MM.1S (cell line): Measurements from ENCODE around the gene LDLR.

Experiments
- DNase-seq: peaks from one replicate; pipeline ENCODE4 v3.0.0-alpha.2; 2015
- H2AFZ ChIP-seq: fragments of 300-600 bp; sonication (generic); 2 replicates; pipeline ENCODE4 v1.6.0; 2016; ENCODE audit warnings: antibody characterized with exemption, low read length
- H3F3A ChIP-seq: fragments of 300-600 bp; sonication (generic); 2 replicates; pipeline ENCODE4 v1.6.1; 2016; ENCODE audit warnings: mild to moderate bottlenecking, antibody characterized with exemption, low read length, moderate library complexity, mixed read lengths; ENCODE audit not compliant: insufficient read depth
- H3K27ac ChIP-seq: fragments of 300-600 bp; sonication (generic); 2 replicates; pipeline ENCODE4 v1.5.1; 2016; ENCODE audit warnings: mild to moderate bottlenecking, low read length
- H3K27me3 ChIP-seq: fragments of 300-600 bp; sonication (generic); replicated peaks from 2 replicates; pipeline ENCODE4 v1.6.0; 2016; ENCODE audit warnings: low read length; ENCODE audit not compliant: insufficient read depth
- H3K36me3 ChIP-seq: fragments of 300-600 bp; sonication (generic); replicated peaks from 2 replicates; pipeline ENCODE4 v1.6.1; 2016; ENCODE audit warnings: mild to moderate bottlenecking, low read length, mixed read lengths; ENCODE audit not compliant: insufficient read depth
- H3K4me1 ChIP-seq: fragments of 300-600 bp; sonication (generic); 2 replicates; pipeline ENCODE4 v1.6.1; 2016; ENCODE audit warnings: low read length, mixed read lengths
- H3K4me2 ChIP-seq: fragments of 300-600 bp; sonication (generic); 2 replicates; pipeline ENCODE4 v1.6.0; 2016; ENCODE audit warnings: low read depth, low read length
- H3K4me3 ChIP-seq: fragments of 300-600 bp; sonication (generic); 2 replicates; pipeline ENCODE4 v1.5.1; 2016; ENCODE audit warnings: low read length, mixed read lengths
- H3K79me2 ChIP-seq: fragments of 300-600 bp; sonication (generic); 2 replicates; pipeline ENCODE4 v1.6.1; 2016; ENCODE audit warnings: mixed run types, low read length, mixed read lengths
- H3K9ac ChIP-seq: fragments of 300-600 bp; sonication (generic); 2 replicates; pipeline ENCODE4 v1.6.1; 2016; ENCODE audit warnings: low read length, mixed read lengths
- H3K9me2 ChIP-seq: fragments of 300-600 bp; sonication (generic); replicated peaks from 2 replicates; pipeline ENCODE4 v1.6.1; 2016; ENCODE audit warnings: mild to moderate bottlenecking, low read length, mixed read lengths; ENCODE audit not compliant: insufficient read depth
- H3K9me3 ChIP-seq: fragments of 300-600 bp; sonication (generic); replicated peaks from 2 replicates; pipeline ENCODE4 v1.6.1; 2016; ENCODE audit warnings: mild to moderate bottlenecking, low read length, mixed read lengths; ENCODE audit not compliant: insufficient read depth
- H4K20me1 ChIP-seq: fragments of 300-600 bp; sonication (generic); 2 replicates; pipeline ENCODE4 v1.6.1; 2016; ENCODE audit warnings: mild to moderate bottlenecking, low read length, moderate library complexity, mixed read lengths; ENCODE audit not compliant: insufficient read depth
- EZH2 ChIP-seq: fragments of 300-600 bp; sonication (generic); optimal IDR thresholded peaks from 2 replicates; pipeline ENCODE3; 2017; ENCODE audit warnings: low read depth, mild to moderate bottlenecking, antibody characterized with exemption, low read length, mixed read lengths
- EZH2phosphoT487 ChIP-seq: fragments of 300-600 bp; sonication (generic); IDR thresholded peaks from 2 replicates; pipeline ENCODE4 v1.6.1; 2018; ENCODE audit warnings: antibody characterized with exemption, low read length
- TF ChIP-seq, protein P1 (sequence below): fragments of 300-600 bp; sonication (generic); IDR thresholded peaks from 2 replicates; pipeline ENCODE4 v1.5.1; 2016; ENCODE audit warnings: antibody characterized with exemption, low read length, mixed read lengths

LDLR gene

DNA sequence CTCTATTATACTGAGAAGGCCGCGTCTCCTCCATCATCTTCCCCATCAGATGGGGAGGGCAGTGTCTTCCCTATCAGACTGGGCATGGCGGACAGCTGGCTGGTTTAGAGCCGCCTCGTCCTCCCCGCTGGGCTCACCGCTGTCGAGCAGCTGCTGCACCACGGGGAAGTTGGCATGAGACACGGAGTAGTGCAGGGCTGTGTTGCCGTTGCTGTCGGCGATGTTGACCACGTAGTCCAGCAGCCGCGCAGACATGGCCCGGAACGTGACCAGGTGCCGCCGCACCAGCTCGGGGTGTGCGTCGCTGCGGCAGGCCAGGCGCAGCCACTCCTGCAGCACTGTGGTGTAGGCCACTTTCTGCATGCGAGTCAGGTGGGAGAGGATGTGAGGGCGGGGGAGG, 85.1 kb downstream of the LDLR start:
- TF ChIP-seq EZH2phosphoT487 (no peak), EZH2 (no peak)
- TF ChIP-seq, protein P1, sequence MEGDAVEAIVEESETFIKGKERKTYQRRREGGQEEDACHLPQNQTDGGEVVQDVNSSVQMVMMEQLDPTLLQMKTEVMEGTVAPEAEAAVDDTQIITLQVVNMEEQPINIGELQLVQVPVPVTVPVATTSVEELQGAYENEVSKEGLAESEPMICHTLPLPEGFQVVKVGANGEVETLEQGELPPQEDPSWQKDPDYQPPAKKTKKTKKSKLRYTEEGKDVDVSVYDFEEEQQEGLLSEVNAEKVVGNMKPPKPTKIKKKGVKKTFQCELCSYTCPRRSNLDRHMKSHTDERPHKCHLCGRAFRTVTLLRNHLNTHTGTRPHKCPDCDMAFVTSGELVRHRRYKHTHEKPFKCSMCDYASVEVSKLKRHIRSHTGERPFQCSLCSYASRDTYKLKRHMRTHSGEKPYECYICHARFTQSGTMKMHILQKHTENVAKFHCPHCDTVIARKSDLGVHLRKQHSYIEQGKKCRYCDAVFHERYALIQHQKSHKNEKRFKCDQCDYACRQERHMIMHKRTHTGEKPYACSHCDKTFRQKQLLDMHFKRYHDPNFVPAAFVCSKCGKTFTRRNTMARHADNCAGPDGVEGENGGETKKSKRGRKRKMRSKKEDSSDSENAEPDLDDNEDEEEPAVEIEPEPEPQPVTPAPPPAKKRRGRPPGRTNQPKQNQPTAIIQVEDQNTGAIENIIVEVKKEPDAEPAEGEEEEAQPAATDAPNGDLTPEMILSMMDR, result no peak
- no peaks in the 10 kb centered on the region for H3K27me3 ChIP-seq
- no peaks in the 10 kb centered on the region for H3K9me2 ChIP-seq
- H3F3A ChIP-seq, result no peaks in the 10 kb centered on the region
- no peaks in the 10 kb centered on the region for H3K9me3 ChIP-seq
- no peaks in the 10 kb centered on the region for H3K79me2 ChIP-seq
- no peaks in the 10 kb centered on the region for H4K20me1 ChIP-seq
- DNase-seq, result no peak
- no peak overlapping the region for H3K27ac ChIP-seq
- no peak overlapping the region for H3K4me2 ChIP-seq
- H3K4me1 ChIP-seq, result no peaks in the 10 kb centered on the region
- H3K36me3 ChIP-seq, result no peaks in the 10 kb centered on the region
- H3K4me3 ChIP-seq, result no peak overlapping the region
- no peak overlapping the region for H3K9ac ChIP-seq
- H2AFZ ChIP-seq, result no peak overlapping the region

DNA sequence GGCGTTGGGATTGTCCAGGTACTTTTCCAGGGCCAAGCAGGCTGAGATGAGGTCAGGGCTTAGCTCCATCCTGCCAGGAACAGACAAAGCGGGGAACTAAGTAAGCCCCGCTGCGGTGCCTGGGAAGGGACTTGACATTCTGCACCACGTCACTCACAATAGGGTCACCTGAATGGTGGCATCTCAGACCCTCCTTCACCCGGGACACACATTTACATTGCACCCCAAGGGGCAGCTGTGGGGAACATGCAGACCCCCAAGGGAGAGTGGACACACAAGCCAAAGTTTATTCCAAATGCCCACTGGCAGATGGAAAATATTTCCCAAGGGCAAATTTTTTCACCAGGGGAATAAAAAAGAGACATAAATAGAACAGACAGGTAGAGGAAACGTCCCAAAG, 86.7 kb downstream of the LDLR start:
- no peak for DNase-seq
- no peaks in the 10 kb centered on the region for H3K79me2 ChIP-seq
- no peaks in the 10 kb centered on the region for H3K9me3 ChIP-seq
- no peak overlapping the region for H3K4me3 ChIP-seq
- H3K4me1 ChIP-seq, result peaks cover 10% of the 10 kb centered on the region; the same call in 1 of the 2 replicates
- H3K9ac ChIP-seq, result no peak overlapping the region
- no peaks in the 10 kb centered on the region for H3K9me2 ChIP-seq
- no peak overlapping the region for H3K27ac ChIP-seq
- peaks cover 8% of the 10 kb centered on the region; the same call in 1 of the 2 replicates for H3F3A ChIP-seq
- H3K4me2 ChIP-seq, result no peak overlapping the region
- H3K36me3 ChIP-seq, result no peaks in the 10 kb centered on the region
- H3K27me3 ChIP-seq, result no peaks in the 10 kb centered on the region
- H4K20me1 ChIP-seq, result no peaks in the 10 kb centered on the region
- TF ChIP-seq, protein P1, result no peak
- no peak for TF ChIP-seq EZH2phosphoT487
- TF ChIP-seq EZH2, result no peak
- H2AFZ ChIP-seq, result no peak overlapping the region

DNA sequence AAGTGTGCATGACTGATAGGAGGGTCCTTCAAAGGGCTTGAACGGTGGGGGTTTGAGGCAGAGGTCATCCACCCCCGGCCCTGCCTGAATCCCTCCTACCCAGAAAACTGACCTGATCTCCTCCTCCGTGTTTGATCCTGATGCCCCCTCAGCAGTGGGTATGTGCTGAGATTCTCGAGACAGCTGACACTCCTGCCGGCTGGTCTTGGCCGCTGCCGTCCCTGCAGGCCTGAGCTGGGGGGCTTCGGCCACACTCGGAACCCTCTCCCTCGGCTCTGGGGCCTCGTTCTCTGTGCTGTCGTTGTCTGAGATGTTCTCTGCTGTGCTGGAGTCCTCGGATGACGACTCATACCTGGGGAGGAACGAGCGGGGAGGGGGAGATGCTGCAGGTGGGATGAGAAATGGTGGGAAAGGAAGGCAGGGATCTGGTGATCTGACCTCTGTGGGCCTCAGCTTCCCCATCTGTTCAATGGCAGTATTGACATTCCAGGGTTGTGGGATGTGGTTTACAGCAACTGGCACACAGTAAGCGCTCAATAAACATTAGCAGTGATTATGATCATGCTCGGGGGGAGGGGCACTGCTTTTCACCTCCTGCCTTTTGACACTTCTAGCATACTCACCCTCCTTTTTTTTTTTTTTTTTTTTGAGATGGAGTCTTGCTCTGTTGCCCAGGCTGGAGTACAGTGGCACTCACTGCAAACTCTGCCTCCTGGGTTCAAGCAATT, 87.4 kb downstream of the LDLR start:
- Histone ChIP-seq H3F3A (peaks cover 8% of the 10 kb centered on the region; the same call in 1 of the 2 replicates), H3K9me3 (no peaks in the 10 kb centered on the region)

More for the DNA sequence above, 87.4 kb downstream of the LDLR start:
- H3K9me2 ChIP-seq, result no peaks in the 10 kb centered on the region
- H3K36me3 ChIP-seq, result no peaks in the 10 kb centered on the region
- no peak overlapping the region for H3K4me2 ChIP-seq
- H3K4me3 ChIP-seq, result no peak overlapping the region
- TF ChIP-seq, protein P1, result no peak
- TF ChIP-seq EZH2 (no peak), EZH2phosphoT487 (no peak)
- H3K4me1 ChIP-seq, result peaks cover 10% of the 10 kb centered on the region; the same call in 1 of the 2 replicates
- DNase-seq, result no peak
- H3K27me3 ChIP-seq, result no peaks in the 10 kb centered on the region
- no peaks in the 10 kb centered on the region for H4K20me1 ChIP-seq
- no peaks in the 10 kb centered on the region for H3K79me2 ChIP-seq
- no peak overlapping the region for H3K27ac ChIP-seq
- H2AFZ ChIP-seq, result no peak overlapping the region
- H3K9ac ChIP-seq, result no peak overlapping the region
